Activated naive CD4-positive, alpha-beta T cell treated with anti-CD3 and anti-CD28 coated beads for 36 hours (primary cell): ENCODE measurements around the gene DCAF8. TPM values are rescaled to one million over a fixed set of nuclear protein-coding genes. Genes with fewer than 3 reads are reported as not detected.

Experiments
- CTCF ChIA-PET: fragments of 350-600 bp; sonication (Branson Sonifier 250); formaldehyde crosslinking; loops from one replicate; lab custom pipeline; 2021; ENCODE audit warnings: antibody characterized with exemption; lab: Charles Lee
- DNase-seq: peaks from one replicate; pipeline ENCODE4 v3.0.0-alpha.2; 2020
- H3K27ac Mint-ChIP-seq: one replicate; pipeline ENCODE4 v1.8.0; 2021; ENCODE audit warnings: mild to moderate bottlenecking, mixed read lengths
- H3K27me3 Mint-ChIP-seq: one replicate; pipeline ENCODE4 v1.8.0; 2021; ENCODE audit warnings: low read depth, mixed read lengths
- H3K36me3 Mint-ChIP-seq: one replicate; pipeline ENCODE4 v1.8.0; 2021; ENCODE audit warnings: low read depth, mixed read lengths
- H3K4me1 Mint-ChIP-seq: one replicate; pipeline ENCODE4 v1.8.0; 2021; ENCODE audit warnings: low read depth, mixed read lengths
- H3K4me3 Mint-ChIP-seq: one replicate; pipeline ENCODE4 v1.8.0; 2021; ENCODE audit warnings: mild to moderate bottlenecking, moderate library complexity, mixed read lengths
- H3K9me3 Mint-ChIP-seq: one replicate; pipeline ENCODE4 v1.8.0; 2021; ENCODE audit warnings: mixed read lengths
- intact Hi-C: fragments of 100-400 bp; cut with micrococcal nuclease; formaldehyde crosslinking; loops from one replicate; pipeline ENCODE4 v1.15.1; 2023
- total RNA-seq, 2 experiments: library from RNA; stranded (reverse); gene quantifications; one replicate each; pipeline ENCODE4 v1.2.3, GENCODE V29; 2021

Gene DCAF8
- total RNA-seq, 2 experiments from 2014 or later: 218 to 226 TPM

- intact Hi-C loops: loop anchor here (1.0 to 10.0 kb wide), 10 partner anchors 25 to 1248 kb away; partner anchors contain the start of genes COPA, IGSF8, NCSTN and PEX19
- peak overlapping the region; percentile 100 for H3K27ac Mint-ChIP-seq
- H3K9me3 Mint-ChIP-seq: no peaks in the 10 kb centered on the region
- H3K4me1 Mint-ChIP-seq: peaks cover 63% of the 10 kb centered on the region
- H3K27me3 Mint-ChIP-seq: no peaks in the 10 kb centered on the region
- H3K36me3 Mint-ChIP-seq: peaks cover 26% of the 10 kb centered on the region
- H3K4me3 Mint-ChIP-seq: peak overlapping the region; percentile 98
- DNase-seq: peak; percentile 6
- CTCF ChIA-PET: interaction anchor here (0.5 to 3.8 kb wide), 7 partner anchors 8 to 159 kb away, joined by 3 to 26 read pairs (median 3); no protein-coding TSS in a partner anchor
These were observed 1.7 kb downstream of the DCAF8 start for GRCh38 chr1:160260406-160261382.

GRCh38 chr1:160258177-160258798 lies 4.1 kb downstream of the DCAF8 start:
- Mint-ChIP-seq H3K4me3 (no peak overlapping the region), H3K27ac (peak overlapping the region; percentile 21), H3K9me3 (no peaks in the 10 kb centered on the region), H3K27me3 (no peaks in the 10 kb centered on the region), H3K36me3 (peaks cover 31% of the 10 kb centered on the region), H3K4me1 (peaks cover 58% of the 10 kb centered on the region)
- intact Hi-C loops: no loop called here
- CTCF ChIA-PET: interaction anchor here (3.0 kb wide), 1 partner anchor 33 kb away, joined by 19 read pairs; no protein-coding TSS in a partner anchor
- DNase-seq: no peak

- Mint-ChIP-seq H3K36me3 (peaks cover 36% of the 10 kb centered on the region), H3K9me3 (no peaks in the 10 kb centered on the region), H3K27me3 (no peaks in the 10 kb centered on the region), H3K4me1 (peaks cover 54% of the 10 kb centered on the region), H3K27ac (peak overlapping the region; percentile 21), H3K4me3 (no peak overlapping the region)
- CTCF ChIA-PET: interaction anchor here (0.6 to 1.2 kb wide), 5 partner anchors 23 to 130 kb away, joined by 3 to 6 read pairs (median 4); no protein-coding TSS in a partner anchor
- intact Hi-C loops: no loop called here
- no peak for DNase-seq
These were observed 4.8 kb downstream of the DCAF8 start for GRCh38 chr1:160257411-160258015.

- Mint-ChIP-seq H3K9me3 (no peaks in the 10 kb centered on the region), H3K4me3 (no peak overlapping the region), H3K27ac (no peak overlapping the region), H3K36me3 (peaks cover 35% of the 10 kb centered on the region), H3K27me3 (no peaks in the 10 kb centered on the region), H3K4me1 (peaks cover 58% of the 10 kb centered on the region)
- peak; percentile 14 for DNase-seq
- intact Hi-C loops: no loop called here
- CTCF ChIA-PET: interaction anchor here (0.6 to 1.2 kb wide), 4 partner anchors 22 to 129 kb away, joined by 3 to 6 read pairs (median 4); no protein-coding TSS in a partner anchor
These were observed 5.8 kb downstream of the DCAF8 start for GRCh38 chr1:160256396-160257046.

- no peak for DNase-seq
- no peaks in the 10 kb centered on the region for H3K9me3 Mint-ChIP-seq
- H3K36me3 Mint-ChIP-seq: peaks cover 32% of the 10 kb centered on the region
- H3K4me3 Mint-ChIP-seq: no peak overlapping the region
- intact Hi-C loops: no loop called here
- peaks cover 53% of the 10 kb centered on the region for H3K4me1 Mint-ChIP-seq
- H3K27ac Mint-ChIP-seq: no peak overlapping the region
- no peaks in the 10 kb centered on the region for H3K27me3 Mint-ChIP-seq
- CTCF ChIA-PET: interaction anchor here (2.8 kb wide), 1 partner anchor 36 kb away, joined by 14 read pairs; no protein-coding TSS in a partner anchor
These were observed 6.5 kb downstream of the DCAF8 start for GRCh38 chr1:160255781-160256300.

- CTCF ChIA-PET: interaction anchor here (0.6 to 5.4 kb wide), 37 partner anchors 8 to 623 kb away, joined by 3 to 39 read pairs (median 5); partner anchors contain the start of genes CASQ1, DCAF8, IGSF8 and PEX19
- peaks cover 22% of the 10 kb centered on the region for H3K4me1 Mint-ChIP-seq
- no peak overlapping the region for H3K27ac Mint-ChIP-seq
- DNase-seq: peak; percentile 73
- no peak overlapping the region for H3K4me3 Mint-ChIP-seq
- H3K36me3 Mint-ChIP-seq: peaks cover 22% of the 10 kb centered on the region
- intact Hi-C loops: loop anchor here (1.0 to 5.0 kb wide), 4 partner anchors 40 to 151 kb away; partner anchors contain the start of gene PEA15
- H3K27me3 Mint-ChIP-seq: no peaks in the 10 kb centered on the region
- H3K9me3 Mint-ChIP-seq: no peaks in the 10 kb centered on the region
These were observed 10.4 kb downstream of the DCAF8 start for GRCh38 chr1:160251687-160252526.

GRCh38 chr1:160251011-160251410 lies 11.3 kb downstream of the DCAF8 start:
- no peak for DNase-seq
- Mint-ChIP-seq H3K4me3 (no peak overlapping the region), H3K27me3 (no peaks in the 10 kb centered on the region), H3K9me3 (no peaks in the 10 kb centered on the region), H3K27ac (no peak overlapping the region), H3K4me1 (peaks cover 16% of the 10 kb centered on the region), H3K36me3 (peaks cover 22% of the 10 kb centered on the region)
- intact Hi-C loops: loop anchor here (5.0 kb wide), 1 partner anchor 41 kb away; no protein-coding TSS in a partner anchor
- CTCF ChIA-PET: interaction anchor here (1.5 to 5.4 kb wide), 12 partner anchors 9 to 165 kb away, joined by 3 to 39 read pairs (median 12); partner anchors contain the start of genes CASQ1 and DCAF8

- CTCF ChIA-PET: interaction anchor here (0.7 to 1.2 kb wide), 2 partner anchors 54 to 146 kb away, joined by 3 to 4 read pairs; no protein-coding TSS in a partner anchor
- Mint-ChIP-seq H3K4me3 (no peak overlapping the region), H3K36me3 (peaks cover 17% of the 10 kb centered on the region), H3K27ac (no peak overlapping the region), H3K4me1 (peaks cover 18% of the 10 kb centered on the region), H3K9me3 (no peaks in the 10 kb centered on the region), H3K27me3 (no peaks in the 10 kb centered on the region)
- intact Hi-C loops: no loop called here
- no peak for DNase-seq
These were observed 15.3 kb downstream of the DCAF8 start for GRCh38 chr1:160247053-160247452.

- no peak for DNase-seq
- CTCF ChIA-PET: interaction anchor here (1.5 kb wide), 1 partner anchor 46 kb away, joined by 7 read pairs; no protein-coding TSS in a partner anchor
- H3K36me3 Mint-ChIP-seq: peaks cover 17% of the 10 kb centered on the region
- no peaks in the 10 kb centered on the region for H3K9me3 Mint-ChIP-seq
- no peaks in the 10 kb centered on the region for H3K27me3 Mint-ChIP-seq
- no peak overlapping the region for H3K4me3 Mint-ChIP-seq
- peaks cover 16% of the 10 kb centered on the region for H3K4me1 Mint-ChIP-seq
- intact Hi-C loops: no loop called here
- no peak overlapping the region for H3K27ac Mint-ChIP-seq
These were observed 16.9 kb downstream of the DCAF8 start for GRCh38 chr1:160245434-160245833.

GRCh38 chr1:160244209-160244608 lies 18.1 kb downstream of the DCAF8 start:
- no peak for DNase-seq
- Mint-ChIP-seq H3K9me3 (no peaks in the 10 kb centered on the region), H3K36me3 (peaks cover 23% of the 10 kb centered on the region), H3K4me3 (no peak overlapping the region), H3K4me1 (peaks cover 12% of the 10 kb centered on the region), H3K27me3 (no peaks in the 10 kb centered on the region), H3K27ac (no peak overlapping the region)
- CTCF ChIA-PET: interaction anchor here (0.9 to 3.1 kb wide), 3 partner anchors 8 to 47 kb away, joined by 3 to 16 read pairs (median 7); no protein-coding TSS in a partner anchor
- intact Hi-C loops: no loop called here
